Measurements from ENCODE around the gene NPHP4.

DNA sequence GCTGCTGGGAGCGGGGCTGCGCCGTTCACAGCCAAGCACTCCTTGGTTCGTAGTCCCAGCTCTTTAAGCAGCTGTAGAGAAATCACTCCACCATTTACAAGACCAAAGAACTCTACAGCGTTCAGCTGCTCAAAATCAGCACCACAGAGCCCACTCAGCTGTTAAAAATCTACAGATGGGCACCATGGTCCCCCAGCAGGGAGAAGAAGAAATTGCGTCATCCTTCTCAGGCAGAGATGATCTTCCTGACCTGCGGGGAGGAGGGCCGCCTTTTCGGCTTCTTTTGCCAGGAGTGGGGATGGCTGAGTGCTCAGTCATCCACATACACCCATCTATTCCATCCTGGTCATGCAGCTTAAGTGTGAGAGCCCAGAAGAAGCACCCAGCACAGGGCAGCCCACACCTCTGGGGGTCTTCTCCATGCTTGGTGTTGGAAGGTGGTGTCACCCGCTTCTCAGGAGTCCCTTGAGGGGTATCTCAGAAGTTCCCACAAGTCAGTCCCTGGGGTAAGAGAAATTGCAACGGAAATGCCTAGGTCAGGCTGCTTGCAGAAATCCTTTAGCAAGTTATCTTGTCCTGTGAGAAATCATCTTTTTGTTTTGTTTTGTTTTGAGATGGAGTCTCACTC is 163.8 kb downstream of the NPHP4 start:
- TF ChIP-seq, protein P1, sequence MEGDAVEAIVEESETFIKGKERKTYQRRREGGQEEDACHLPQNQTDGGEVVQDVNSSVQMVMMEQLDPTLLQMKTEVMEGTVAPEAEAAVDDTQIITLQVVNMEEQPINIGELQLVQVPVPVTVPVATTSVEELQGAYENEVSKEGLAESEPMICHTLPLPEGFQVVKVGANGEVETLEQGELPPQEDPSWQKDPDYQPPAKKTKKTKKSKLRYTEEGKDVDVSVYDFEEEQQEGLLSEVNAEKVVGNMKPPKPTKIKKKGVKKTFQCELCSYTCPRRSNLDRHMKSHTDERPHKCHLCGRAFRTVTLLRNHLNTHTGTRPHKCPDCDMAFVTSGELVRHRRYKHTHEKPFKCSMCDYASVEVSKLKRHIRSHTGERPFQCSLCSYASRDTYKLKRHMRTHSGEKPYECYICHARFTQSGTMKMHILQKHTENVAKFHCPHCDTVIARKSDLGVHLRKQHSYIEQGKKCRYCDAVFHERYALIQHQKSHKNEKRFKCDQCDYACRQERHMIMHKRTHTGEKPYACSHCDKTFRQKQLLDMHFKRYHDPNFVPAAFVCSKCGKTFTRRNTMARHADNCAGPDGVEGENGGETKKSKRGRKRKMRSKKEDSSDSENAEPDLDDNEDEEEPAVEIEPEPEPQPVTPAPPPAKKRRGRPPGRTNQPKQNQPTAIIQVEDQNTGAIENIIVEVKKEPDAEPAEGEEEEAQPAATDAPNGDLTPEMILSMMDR (IDR thresholded peaks at IDR 0.05), result no peak
- no peak for TF ChIP-seq POLR2AphosphoS5 (IDR thresholded peaks at IDR 0.05; ENCODE audit: insufficient read depth in 1 of 2, low read depth in 1 of 2)
